Jurkat, Clone E6-1 (cell line): Measurements from ENCODE around the gene ANKRD11.
"Not testable (repeated sequence)": the region's sequence is repeated elsewhere in the genome, so short reads cannot be mapped to it uniquely, and the experiment has no call there.

ENCODE experiments used
- DNase-seq: peaks from one replicate; pipeline ENCODE4 v3.0.0-alpha.2; 2011; ENCODE audit warnings: low read depth, low spot score
- H3K4me3 ChIP-seq: 2 replicates; pipeline ENCODE4 v1.5.1; 2011; ENCODE audit warnings: mild to moderate bottlenecking, low read length, control low read depth, moderate library complexity

The ANKRD11 gene

DNA sequence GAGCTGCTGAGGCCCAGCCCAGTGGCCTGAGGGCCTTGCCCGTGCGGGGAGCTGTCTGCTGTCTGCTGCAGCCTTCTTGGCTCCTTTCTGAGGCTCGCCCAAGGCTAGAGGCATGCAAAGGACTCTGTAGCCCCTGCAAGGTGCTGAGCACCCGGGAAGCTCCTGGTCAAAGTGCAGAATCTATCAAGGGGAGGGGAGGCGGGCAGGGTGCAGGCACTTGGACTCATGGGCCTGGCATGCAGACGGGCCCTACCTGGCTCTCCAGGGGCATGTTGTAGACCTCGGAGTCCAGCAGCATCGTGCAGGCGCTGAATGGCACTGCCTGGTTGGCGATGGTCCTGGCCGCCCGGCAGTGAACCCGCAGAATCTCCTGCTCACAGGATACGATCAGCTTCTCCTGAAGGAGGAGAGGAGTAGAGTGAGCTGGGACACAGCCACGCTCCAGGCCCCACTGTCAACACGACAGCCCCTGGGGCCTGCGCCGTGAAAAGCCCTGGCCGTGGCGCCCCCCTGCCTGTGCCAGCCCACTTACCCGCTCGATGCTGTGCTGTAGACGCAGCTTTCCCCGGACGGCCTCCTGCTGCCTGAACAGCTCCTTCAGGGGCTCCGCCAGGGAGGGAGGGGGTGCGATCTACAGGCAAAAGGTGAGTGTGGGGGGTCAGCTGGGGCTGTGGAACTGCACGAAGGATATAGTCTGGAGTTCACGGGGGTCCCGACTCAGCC lies 215.6 kb downstream of the ANKRD11 start:
- H3K4me3 ChIP-seq, result no peak overlapping the region

DNA sequence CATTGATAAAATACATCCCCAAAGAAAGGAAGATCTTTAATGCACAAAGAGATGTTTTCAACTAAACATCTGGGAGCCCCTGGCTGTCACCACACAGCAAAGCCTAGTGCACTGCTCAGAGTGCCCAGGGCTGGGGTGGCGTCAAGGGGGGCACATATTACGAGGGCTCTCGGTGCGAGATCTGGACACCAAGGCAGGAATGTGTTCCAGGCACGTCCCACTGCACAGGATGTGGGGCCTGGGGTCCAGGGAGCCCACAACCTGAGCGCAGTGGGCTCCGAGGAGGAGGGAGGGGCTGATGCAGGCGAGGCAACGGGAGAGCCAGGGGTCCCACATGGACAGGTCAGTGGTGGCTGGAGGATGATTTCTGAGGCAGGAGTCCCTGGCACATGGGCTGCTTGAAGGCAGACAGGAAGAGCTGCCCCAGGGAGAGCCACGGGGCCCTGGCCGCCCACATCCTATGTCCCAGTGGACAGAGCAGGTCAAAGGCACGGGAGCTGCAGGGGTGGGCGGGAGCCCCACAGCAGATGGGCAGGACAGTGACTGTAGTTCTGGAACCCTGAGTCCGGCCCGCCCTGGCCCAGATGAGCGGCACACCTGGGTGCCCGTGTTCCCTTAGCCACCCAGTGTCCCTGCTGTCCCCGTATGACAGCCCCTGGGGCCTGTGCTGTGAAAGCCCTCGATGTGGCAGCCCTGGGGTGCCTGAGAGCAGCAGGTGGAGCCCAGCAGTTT lies 216.5 kb downstream of the ANKRD11 start:
- H3K4me3 ChIP-seq, result no peak overlapping the region
- DNase-seq, result no peak

More for the DNA sequence above, 215.6 kb downstream of the ANKRD11 start:
- no peak for DNase-seq

DNA sequence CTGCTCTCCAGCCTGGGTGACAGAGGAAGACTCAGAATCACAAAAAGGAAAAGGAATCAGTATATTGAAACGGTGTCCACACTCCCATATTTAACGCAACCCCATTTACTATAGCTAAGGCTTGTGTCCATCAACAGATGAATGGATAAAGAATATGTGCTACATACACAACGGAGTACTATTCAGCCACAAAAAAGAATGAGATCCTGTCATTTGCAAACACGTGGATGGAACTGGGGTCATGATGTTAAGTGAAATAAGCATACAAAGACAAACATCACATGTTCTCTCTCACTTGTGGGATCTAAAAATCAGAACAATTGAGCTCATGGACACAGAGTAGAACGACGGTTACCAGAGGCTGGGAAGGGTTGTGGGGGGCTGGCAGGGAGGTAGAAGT lies 217.7 kb downstream of the ANKRD11 start:
- no peak overlapping the region for H3K4me3 ChIP-seq
- DNase-seq, result no peak

DNA sequence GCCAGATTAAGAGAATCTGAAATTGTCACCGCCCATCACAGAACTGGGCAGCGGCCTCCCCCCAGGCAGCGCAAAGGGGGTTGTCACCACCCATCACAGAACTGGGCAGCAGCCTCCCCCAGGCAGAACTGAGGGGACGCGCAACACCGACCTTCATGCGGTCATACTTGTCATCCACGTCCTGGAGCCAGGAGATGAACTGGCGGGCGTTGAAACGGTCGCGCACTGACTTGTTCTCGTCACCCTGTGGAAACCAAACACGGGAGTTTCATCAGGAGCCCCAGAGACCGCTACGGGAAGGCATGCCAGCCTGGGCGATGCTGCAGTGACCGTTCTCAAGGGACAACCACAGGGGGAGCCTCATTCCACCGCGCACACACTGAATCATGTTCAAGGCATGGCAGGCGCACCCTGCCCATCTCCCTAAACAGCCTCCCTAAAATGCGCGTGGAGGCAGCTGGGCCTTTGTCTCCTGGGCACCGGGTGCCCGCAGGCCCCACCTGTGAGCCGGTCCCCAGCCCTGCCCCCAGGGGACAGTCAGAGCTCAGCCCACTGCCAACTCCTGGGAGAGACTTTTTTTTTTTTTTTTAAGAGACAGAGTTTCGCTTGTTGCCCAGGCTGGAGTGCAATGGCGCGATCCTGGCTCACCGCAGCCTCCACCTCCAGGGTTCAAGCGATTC lies 219.6 kb downstream of the ANKRD11 start:
- no peak overlapping the region for H3K4me3 ChIP-seq
- DNase-seq, result no peak

DNA sequence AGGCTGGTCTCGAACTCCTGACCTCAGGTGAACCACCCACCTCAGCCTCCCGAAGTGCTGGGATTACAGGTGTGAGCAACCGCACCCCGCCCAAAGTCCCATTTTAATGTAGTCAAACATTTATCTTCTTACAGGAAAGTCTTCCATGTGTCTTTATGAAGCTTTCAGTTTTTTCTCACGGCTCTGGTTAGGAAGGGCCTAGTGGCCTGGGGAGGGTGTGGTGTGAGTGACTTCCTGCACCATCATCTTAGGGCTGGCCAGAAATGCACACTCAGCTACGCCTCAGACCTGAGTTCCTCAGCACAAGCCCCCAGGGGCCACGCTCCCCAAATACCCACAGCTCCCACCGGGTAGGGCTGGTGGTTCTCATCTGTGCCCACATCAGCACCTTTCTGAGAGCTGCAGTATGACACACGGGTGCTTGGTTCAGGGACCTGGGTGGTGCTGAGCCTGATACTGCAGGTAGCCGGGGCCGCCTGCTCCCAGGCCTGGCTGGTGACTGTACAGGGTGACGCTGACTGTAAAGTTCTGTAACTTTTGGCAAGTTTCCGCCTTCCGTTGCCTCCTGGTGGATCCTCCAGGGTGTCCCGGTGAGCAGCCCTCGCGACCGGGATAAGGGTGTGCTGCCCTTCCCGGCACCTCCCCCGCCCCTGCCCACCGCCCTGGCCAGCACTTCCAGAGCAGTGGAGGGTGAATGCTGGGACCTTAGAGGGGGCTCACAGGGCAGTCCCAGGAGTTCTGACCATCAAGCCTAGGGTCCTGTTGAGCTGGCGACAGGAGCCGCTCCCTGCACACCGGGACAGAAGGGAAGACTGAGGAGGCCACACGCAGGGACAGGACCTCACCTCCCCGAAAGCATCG lies 220.3 kb downstream of the ANKRD11 start:
- no peak for DNase-seq

DNA sequence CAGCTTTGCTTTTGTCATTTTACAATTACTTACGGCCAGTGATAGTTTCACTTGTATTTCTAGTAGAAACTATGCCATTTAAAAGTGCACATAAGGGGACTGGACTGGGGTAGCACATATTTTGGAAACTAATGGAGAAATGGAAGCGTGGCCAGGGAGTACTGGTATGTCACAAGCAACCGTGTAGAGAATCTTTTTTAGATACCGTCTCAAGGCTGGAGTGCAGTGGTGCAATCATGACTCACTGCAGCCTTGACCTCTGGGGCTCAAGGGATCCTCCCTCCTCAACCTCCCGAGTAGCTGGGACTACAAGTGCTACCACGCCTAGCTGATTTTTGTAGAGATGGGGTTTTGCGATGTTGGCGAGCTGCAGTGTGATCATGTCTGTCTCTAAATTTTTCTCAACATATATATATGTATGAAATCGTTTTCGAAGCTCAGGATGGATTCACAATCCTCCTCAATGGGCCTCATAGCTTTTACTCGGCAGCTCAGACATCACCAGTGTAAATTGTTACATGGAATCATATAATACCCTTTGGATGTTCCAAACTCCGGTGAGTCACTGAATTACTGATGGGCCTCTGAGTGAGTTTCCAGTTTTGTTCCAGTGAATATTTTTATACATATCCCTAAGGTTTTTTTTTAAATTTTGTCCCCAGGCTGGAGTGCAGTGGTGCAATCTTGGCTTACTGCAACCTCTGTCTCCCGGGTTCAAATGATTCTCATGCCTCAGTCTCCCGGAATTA lies 221.2 kb downstream of the ANKRD11 start:
- no peak for DNase-seq

More for the DNA sequence above, 220.3 kb downstream of the ANKRD11 start:
- no peak overlapping the region for H3K4me3 ChIP-seq

DNA sequence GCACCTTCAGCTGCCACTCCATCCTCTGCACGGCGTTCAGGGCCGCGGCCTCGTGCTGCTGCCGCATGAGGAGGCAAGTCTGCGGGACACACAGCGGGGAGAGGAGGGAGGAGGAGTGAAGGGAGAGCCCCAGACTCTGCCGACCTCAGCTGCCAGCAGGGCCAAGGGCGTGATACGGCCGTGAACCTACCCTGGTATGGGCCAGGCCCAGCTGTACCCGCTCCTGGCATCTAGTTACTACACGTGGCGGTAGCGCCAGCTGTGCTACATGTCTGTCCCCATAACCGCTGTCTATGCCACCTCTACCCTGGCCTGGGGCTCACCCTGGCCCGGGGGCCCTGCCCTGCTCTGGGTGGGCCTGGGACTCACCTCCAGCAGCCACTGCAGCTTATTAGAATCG lies 221.8 kb downstream of the ANKRD11 start:
- no peak for DNase-seq
- H3K4me3 ChIP-seq, result no peak overlapping the region

More for the DNA sequence above, 221.2 kb downstream of the ANKRD11 start:
- H3K4me3 ChIP-seq, result no peak overlapping the region

DNA sequence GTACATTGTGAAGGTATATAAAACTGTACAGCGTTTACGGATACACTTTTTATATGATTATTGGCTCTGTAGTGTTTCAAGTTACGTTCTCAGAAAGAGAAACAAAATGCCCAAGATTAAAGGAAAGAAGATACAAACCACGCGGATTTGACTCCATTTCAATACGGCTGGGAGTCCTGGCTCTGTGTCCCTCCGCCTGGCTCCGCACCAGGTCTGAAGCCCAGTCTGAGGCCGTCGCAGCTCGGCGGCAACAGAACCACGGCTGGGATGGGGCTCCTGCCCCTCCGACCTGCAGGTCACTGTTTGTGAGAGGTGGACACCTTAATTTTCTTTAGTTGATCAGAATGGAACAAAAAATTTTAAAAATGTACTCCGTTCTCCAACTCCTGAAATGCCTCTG lies 222.6 kb downstream of the ANKRD11 start:
- DNase-seq, H3K4me3 ChIP-seq: not testable (repeated sequence)

DNA sequence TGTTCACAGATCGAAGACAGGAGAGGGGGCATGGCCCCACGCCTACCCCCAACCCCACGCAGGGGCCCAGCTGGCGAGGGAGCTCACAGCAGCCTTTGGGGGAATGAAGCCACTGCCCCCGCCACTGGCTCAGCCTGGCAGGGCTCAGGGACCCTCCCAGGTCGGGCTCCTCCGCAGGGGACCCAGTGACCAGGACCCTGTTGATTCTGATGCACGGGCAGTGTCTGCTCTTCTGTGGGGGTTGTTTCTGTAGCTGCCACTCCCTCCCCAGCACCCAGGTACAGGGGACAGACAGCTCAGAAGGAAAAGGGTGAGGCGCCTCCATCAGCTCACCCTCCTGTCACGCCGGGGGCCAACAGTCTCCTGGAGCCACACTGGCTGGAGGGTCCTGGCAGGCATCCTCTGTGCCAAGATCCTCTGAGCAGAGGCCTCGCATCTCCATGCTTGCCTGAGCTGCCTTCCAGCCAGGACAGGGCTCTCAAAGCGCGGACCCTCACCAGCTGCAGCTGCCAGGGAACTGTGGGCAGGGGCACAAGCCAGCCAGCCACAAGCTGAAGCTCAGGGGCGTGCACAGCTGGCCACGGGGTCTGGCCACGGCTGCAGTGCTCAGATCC lies 223.7 kb downstream of the ANKRD11 start:
- no peak overlapping the region for H3K4me3 ChIP-seq
- DNase-seq, result no peak

DNA sequence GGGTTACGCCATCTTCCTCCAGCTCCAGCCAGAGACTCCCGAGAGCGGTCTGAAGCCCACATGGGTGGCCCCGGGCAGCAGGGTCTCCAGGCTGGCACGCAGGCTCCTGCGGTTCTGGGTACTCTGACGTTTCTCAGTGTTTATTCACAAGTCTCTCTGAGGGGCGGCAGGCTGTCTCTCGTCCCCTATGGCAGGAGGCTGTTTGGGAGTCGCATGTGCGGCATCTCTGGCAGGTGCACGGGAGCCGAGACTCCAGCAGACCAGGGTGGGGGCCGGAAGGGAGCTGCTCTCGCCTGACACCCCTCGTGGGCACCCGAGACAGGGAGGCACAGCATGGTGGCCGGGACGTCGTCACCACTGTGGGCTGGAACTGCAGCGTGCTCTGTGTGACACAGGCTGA lies 224.7 kb downstream of the ANKRD11 start:
- H3K4me3 ChIP-seq, result no peak overlapping the region
- no peak for DNase-seq

DNA sequence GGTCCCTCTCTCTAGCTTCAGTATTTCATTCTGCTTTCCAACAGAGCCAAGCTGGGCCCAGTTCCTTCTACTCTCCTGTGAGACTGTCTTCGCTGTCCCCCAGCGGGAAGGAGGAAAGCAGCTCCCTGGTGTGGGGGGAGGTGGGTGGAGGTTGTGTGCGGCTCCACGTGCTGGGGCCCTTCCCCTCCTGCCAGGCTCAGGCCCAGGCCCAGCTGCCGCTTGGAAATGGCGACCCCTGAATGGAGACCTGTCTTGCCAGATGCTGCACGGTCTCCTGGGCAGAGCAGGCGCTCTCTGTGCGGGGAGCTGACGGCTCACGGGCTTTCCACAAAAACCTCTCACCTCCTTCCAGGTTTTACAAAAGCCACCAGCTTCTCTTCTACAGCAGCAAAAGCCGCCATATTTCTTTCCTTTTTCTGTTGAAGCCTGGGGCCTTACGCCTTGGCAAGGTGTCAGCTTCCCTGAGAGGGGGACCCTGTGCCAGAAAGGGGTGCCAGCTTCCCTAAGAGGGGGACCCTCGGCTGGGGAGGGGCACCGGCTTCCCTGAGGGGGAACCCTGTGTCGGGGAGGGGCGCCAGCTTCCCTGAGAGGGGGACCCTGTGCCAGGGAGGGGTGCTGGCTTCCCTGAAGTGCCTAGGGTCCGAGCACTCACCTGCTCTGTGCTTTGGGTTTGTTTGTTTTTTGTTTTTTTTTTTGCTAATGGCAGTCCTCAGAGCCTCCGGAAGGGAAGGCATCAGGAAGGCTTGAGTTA lies 225.4 kb downstream of the ANKRD11 start:
- no peak for DNase-seq
- H3K4me3 ChIP-seq, result no peak overlapping the region

DNA sequence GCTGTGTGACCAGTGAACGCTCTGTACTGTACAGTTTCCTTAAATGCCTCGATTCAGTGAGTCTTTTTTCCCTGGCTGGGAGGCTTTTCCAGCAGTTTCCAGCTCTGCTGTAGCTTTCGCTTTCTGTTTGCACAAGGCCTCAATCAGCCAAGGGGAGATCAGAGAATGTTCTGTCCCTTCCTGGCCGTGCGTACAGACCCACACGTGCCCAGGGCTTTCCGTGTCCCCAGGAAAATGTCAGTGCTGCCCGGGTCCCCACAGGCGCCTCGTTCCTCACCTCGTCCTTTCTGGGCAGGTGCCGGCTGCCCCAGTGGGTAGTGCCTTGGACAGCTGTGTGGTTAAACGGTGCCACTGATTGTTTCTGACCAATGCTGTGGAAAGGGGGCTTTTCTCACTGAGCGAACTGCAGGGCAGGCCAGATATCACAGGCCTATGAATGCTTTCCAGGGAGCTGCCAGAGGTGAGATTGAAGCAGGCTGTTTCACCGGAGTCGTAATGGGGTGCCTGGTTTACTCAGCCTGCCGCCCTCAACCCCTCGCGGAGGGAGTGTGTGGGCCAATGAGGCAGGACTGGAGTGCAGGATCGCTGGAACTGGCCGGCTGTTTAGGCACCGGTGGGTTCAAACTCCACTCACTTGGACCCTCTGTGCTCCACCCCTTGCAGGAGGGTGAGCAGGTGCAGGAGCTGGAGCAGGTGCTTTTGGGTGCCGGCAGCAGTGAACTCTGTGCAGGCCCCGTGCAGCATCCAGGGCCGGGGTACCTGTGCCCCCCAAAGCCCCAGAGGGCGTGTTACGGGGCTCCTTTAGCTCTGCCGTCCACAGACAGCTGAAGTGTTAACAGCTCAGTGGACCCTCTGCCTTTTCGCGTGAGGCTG lies 228.4 kb downstream of the ANKRD11 start:
- DNase-seq, result no peak
- H3K4me3 ChIP-seq, result no peak overlapping the region

DNA sequence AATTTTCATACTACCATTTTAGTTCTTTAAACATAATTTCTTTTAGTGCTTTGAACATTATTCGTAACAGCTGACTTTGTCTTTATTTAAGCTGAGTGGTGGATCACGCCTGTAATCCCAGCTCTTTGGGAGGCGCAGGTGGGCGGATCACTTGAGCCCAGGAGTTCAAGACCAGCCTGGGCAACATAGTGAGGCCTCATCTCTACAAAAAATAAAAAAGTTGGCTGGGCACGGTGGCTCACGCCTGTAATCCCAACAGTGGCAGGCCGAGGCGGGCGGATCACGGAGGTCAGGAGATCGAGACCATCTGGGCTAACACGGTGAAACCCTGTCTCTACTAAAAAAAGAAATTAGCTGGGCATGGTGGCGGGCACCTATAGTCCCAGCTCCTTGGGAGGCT lies 230.5 kb downstream of the ANKRD11 start:
- not testable (repeated sequence) for DNase-seq, H3K4me3 ChIP-seq

DNA sequence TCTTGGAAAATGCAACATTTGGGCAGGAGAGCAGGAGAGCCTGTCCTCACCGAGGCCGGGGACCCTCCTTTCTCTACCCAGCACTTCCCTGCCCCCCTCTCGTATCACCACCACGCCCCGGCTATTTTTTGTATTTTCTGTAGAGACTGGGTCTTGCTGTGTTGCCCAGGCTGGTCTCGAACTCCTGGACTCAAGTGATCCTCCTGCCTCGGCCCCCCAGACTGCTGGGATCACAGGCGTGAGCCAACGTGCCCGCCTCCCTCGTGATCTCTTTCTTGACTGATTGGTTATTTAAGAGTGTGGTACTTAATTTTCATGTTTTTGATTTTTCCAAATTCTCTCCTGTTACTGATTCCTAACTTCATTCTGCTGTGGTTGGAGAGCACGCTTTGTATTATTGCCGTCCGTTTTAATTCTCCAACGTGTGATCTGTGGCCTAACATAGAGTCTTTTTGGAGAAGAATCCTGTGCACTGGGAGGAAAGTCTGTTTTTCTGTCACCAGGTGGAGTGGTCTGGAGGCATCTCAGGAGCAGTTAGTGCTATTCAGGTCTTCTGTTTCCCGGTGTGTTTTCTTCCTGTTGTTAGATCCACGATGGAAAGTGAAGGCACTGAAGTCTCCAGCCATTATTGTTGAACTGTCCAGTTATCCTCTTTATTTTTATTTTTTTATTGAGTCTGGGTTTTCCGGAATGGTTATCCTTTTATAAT lies 232.4 kb downstream of the ANKRD11 start:
- DNase-seq, result no peak
- no peak overlapping the region for H3K4me3 ChIP-seq

DNA sequence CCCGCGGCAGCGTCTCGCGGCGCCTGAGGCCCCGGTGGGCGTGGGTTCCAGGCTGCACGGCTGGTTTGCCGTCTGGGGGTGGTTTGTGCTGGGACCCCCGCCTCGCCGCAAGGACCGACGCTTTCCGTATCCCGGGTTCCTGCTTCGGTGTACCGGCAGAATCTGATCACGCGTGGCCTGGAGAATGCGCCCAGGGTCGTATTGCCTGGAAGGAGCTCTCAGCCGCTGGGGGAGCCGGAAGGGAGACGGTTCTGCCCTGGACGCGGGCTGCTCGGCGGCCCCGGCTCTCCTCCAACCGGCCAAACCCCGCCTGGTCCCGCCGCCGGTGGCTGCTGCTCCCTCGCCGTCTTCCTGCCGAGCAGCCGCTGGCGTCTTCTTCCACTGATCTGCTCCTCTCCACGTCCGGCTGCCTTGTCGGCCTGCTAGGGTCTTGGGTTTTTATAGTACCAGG lies 233.1 kb downstream of the ANKRD11 start:
- H3K4me3 ChIP-seq, result peak overlapping the region; percentile 22
- DNase-seq, result no peak

DNA sequence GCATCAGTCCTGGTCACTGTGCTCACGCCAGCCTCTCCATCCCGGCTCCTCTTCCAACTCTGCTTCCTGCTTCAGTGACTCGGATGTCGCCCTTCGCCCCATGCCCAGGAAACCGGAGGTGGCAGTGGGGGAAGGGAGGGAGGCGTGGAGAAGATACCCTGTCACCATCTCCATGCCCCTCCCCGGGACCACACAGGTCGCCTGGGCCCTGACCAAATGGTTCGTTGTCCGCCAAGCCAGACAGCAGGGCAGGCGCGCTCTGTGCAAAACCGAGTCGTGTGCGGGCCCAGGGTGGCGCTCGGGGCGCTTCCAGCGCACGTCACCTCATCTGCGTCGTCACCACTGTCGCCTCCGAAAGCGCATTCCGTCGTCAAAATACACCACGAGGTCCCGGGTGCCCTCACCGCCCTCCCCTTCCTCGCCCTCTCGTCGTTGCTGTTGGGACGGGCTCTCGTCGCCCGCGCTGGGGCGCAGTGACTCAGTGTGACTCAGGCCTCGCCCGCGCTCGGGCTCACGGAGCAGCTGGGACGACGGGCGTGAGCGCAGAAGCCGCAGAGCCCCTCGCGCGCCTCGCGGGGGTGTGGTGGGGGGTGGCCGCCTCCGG lies 233.6 kb downstream of the ANKRD11 start:
- no peak for DNase-seq
- no peak overlapping the region for H3K4me3 ChIP-seq
